Globus pallidus (tissue), 1 donor: Measurements from ENCODE around the gene TMEM135.

ENCODE experiments used
- DNase-seq: peaks from one replicate; pipeline ENCODE4 v3.0.0-alpha.2; 2015; ENCODE audit warnings: low spot score

Gene TMEM135

GRCh38 chr11:87198266-87198881 is 160.6 kb downstream of the TMEM135 start:
- no peak for DNase-seq

GRCh38 chr11:87201376-87201775 is 163.6 kb downstream of the TMEM135 start:
- no peak for DNase-seq

- DNase-seq = no peak
These were observed 166.3 kb downstream of the TMEM135 start for GRCh38 chr11:87203907-87204602.

DNA sequence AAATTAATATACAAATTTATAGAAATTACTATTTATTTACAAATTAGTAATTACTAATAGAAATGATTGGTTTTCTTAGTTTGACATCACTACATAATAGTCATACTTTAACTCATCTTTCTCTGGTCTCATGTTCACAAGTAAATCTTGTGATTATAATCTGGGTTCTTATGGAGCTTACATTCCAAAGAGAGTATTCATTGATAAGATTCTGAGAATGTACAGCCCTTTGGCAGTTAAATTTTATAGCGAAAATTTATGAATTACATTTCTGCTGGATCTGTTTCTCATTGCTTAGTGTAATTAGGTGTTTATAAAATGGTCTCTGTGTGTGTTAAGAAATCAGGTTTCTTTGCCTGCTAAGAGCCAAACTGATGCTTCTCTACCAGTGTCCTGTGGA is 175.2 kb downstream of the TMEM135 start:
- DNase-seq = no peak

- DNase-seq = no peak
These were observed 175.7 kb downstream of the TMEM135 start for GRCh38 chr11:87213444-87213843.

DNA sequence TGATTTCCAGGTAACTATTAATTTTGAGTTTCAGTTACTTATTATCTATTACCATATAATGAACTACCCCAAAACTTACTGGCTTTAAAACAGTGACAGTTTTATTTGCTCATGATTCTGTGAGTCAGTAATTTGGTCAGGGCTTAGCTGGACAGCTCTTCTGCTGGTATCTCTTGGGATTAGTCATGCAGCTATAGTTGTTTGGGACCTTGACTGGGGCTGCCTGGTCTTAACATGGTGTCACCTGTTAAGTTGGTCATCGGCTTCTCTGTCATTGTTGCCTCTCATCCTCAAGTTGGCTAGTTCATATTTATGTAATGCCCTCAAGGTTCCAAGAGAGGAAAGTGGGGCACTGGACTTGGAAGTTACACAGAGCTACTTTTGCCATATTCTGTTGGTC is 177.5 kb downstream of the TMEM135 start:
- DNase-seq = no peak

DNA sequence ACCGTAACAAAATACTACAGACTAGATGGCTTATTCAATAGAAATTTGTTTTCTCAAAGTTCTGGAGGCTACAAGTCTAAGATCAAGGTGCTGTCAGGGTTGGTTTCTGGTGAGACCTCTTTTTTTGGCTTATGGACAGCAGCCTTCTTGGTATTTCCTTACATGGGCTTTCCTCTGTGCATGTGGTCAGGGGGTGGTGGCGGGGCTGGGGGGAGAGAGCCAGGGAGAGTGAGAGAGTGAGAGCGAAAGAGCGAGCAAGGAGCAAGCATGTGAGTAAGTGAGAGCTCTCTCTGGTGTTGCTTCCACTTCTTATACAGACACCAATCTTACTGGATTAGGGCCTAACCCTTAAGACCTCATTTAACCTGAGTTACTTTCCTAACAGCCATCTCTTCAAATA is 181.5 kb downstream of the TMEM135 start:
- DNase-seq = no peak

GRCh38 chr11:87223816-87224215 is 186.1 kb downstream of the TMEM135 start:
- no peak for DNase-seq

- no peak for DNase-seq
These were observed 186.8 kb downstream of the TMEM135 start for GRCh38 chr11:87224486-87224885.

GRCh38 chr11:87228820-87229219 is 191.1 kb downstream of the TMEM135 start:
- DNase-seq = no peak

DNA sequence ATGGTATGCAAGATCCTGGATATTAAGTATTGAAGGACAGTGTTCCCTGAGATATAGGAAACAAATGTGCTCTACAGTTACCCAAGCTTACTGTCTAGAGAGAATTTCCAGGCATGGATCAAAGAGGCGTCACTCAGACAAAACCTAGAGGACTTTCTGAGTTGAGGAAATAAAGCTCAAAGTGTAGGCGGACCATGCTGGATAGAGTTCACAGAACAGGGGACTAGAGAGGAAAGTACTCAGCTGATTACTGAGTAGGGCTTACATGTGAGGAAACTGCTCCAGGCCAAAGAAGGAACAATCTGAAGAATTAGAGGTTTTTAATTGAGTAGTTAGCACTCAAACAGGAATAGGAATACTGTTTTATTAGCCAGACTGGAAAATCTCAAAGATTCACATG is 193.3 kb downstream of the TMEM135 start:
- no peak for DNase-seq

GRCh38 chr11:87232320-87232719 is 194.6 kb downstream of the TMEM135 start:
- no peak for DNase-seq

- no peak for DNase-seq
These were observed 197.6 kb downstream of the TMEM135 start for GRCh38 chr11:87235366-87235765.

DNA sequence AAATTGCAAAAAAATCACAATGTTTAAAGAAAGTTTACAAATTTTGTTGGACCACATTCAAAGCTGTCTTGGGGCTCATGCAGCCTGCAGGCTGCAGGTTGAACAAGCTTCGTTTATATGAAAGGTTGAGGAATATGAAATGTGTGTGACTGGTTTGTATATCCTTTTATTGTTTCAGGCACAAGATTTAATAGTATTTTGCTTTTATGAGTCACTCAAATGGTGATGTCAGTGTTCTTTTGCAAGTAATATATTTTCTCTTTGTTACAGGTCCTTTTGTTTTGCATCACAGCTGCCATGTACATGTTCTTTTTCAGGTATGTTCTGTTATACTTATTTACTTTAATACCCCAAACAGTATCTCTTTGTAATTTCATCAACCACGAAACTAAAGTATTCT is 198.6 kb downstream of the TMEM135 start:
- no peak for DNase-seq

GRCh38 chr11:87239001-87239400 is 201.3 kb downstream of the TMEM135 start:
- DNase-seq = no peak

GRCh38 chr11:87239531-87239930 is 201.8 kb downstream of the TMEM135 start:
- no peak for DNase-seq

DNA sequence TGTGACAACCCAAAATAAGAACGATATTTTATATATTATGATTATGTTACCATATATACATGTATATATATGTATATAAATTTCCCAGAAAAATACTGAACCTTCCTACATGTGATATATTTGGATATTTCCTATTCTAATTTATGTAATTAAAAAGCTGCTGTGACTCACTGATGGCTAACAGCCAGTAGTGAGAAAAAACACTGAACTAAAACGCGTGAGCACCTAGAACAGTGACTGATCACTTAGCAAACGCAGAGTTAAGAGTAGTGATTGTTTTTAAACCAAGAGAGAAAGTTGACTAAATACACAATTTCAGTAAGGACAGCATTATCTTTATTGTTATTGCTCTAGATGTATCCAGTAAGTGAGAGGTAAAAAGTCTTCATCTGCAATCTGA is 213.8 kb downstream of the TMEM135 start:
- DNase-seq = no peak

DNA sequence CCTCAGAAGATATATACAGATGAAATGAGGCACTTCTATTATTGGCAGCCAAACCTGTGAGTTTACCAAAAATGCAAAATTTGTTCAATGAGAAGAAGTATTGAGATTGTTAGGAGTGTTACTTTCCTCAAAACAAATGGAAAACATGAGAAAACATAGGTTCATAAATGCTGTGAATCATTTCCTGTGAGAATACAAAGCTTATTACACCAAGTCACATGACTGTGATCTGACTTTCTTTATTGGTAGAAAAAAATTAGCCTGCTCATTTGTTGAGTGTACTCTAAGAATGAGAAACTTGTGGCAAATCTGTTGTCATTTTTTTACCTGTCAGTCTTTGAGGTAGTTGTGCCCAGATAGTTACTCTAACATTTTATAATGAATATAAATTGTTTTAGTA is 215.1 kb downstream of the TMEM135 start:
- no peak for DNase-seq

GRCh38 chr11:87254562-87254961 is 216.8 kb downstream of the TMEM135 start:
- DNase-seq = no peak

GRCh38 chr11:87255589-87255988 is 217.9 kb downstream of the TMEM135 start:
- no peak for DNase-seq

- DNase-seq = no peak
These were observed 219.1 kb downstream of the TMEM135 start for GRCh38 chr11:87256694-87257340.

DNA sequence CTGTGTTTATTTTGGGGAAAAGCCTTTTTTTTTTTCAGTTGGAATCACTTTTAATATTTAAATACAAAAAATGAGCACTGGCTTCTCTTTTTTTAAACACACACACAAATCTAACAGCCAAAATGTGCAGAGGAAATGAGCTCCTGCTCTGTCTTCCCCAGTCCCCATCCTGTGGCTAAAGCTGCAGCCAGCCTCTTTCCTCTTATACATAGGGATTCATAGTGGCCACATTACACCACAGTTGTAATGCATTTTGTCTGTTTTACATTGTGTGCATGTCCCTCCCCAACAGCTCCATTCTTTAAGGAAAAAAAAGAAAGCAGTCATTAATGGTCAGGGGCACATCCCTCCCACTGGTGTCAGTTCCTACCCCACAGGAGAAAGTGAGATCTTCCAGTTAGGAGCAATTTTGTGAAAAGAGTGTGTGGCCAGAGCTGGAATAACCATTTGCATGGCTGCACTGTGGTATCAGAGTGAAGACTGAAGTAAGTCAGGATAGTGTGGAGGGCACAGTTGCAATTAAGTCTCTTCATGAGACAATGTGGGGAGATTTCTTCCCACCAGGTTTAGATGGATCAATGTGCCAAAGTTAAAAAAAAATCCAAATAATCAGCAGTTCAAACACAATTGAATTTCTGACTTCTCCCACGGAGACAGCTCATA is 220.6 kb downstream of the TMEM135 start:
- no peak for DNase-seq

DNA sequence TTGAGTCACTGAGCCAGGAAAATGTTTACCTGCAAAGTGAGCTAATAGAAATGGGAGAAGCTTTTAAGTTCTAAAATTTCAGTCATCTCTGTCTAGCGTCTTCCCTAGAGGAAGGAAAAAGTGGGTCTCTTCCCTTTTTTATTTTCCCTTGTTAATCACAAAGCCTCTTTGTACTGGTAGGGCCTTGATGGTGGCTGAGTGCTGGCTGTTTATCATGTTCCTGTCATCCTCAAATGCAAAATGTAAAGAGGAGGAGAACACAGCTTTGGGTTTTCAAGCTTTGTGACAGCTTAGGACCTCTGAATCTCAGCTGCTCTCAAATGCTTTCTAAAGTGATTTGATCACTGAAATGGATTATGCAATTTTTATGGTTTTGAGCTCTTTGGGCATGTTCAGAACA is 222.0 kb downstream of the TMEM135 start:
- peak; percentile 51 for DNase-seq
